ENCODE data around the gene CLDN14.

The CLDN14 gene

DNA sequence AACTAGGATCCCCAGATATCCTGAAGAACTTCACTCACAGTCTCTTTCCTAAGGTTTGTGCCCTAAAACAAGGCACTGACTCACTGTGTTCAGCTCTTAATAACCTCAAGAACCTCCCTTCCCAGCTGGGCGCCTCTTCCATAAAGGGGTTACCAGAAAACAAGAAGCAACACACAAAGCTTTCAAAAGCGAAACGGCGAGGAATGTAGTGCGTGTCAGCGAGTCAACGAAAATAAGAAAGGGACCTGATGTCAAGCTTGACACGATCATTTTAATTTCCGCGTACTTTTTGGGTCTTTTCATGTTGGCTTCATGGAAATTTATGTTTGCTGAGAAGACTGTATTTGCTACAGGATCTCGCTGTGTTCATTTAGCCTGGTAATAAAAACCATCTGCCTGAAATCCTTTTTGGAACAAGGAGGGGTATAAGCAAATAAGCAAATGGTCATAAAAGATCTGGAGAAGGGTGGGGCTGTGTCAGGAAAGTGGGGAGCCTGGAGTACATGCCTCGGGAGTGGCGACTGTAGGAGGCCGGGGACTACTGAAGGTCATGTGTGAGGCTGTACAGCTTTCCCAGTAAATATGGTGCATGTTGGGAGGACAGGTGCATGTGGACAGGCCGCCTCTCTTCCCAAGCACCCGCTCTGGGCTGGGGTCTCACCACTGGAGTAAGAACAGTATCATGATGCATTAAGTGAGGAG, 11.4 kb upstream of the CLDN14 start:
- Histone ChIP-seq H3K4me1 (ENCODE audit: insufficient read depth, poor library complexity, severe bottlenecking) (peaks cover 6% of the 10 kb centered on the region), H3K4me3 (ENCODE audit: severe bottlenecking) (no peak overlapping the region), H3K9me3 (ENCODE audit: severe bottlenecking) (no peaks in the 10 kb centered on the region), H3K36me3 (ENCODE audit: low read depth) (no peaks in the 10 kb centered on the region), H3K27me3 (ENCODE audit: insufficient read depth, poor library complexity, severe bottlenecking) (no peaks in the 10 kb centered on the region), H3K27ac (ENCODE audit: poor library complexity, severe bottlenecking) (no peak overlapping the region)
- no peak for ATAC-seq (ENCODE audit: low read depth)
- TF ChIP-seq CTCF (IDR thresholded peaks at IDR 0.05; ENCODE audit: poor library complexity, severe bottlenecking): no peak
- no peak for DNase-seq (ENCODE audit: low spot score)

DNA sequence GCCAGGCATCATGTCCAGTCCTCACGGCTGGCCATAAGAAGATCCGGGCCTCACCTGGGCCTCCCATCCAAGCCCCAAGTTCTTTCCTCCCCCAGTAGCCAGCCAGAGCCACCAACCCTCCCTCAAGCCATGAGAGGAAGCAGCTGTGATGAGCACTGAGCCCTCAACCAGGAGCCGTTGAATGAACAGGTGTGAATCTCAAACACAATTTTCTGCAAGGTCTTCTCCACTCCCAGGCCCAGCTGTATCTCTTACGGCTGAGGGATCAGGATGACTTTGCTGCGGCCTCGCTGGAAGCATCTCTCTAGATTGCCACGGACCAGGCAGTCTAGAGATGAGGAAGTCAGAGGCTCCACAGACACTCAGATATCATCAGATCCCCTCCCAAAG, 9.8 kb upstream of the CLDN14 start:
- DNase-seq (ENCODE audit: low spot score) (no peak), ATAC-seq (ENCODE audit: low read depth) (no peak)
- H3K27ac ChIP-seq (ENCODE audit: poor library complexity, severe bottlenecking): no peak overlapping the region
- no peaks in the 10 kb centered on the region for H3K27me3 ChIP-seq (ENCODE audit: insufficient read depth, poor library complexity, severe bottlenecking)
- peaks cover 6% of the 10 kb centered on the region for H3K4me1 ChIP-seq (ENCODE audit: insufficient read depth, poor library complexity, severe bottlenecking)
- H3K4me3 ChIP-seq (ENCODE audit: severe bottlenecking): no peak overlapping the region
- TF ChIP-seq CTCF (IDR thresholded peaks at IDR 0.05; ENCODE audit: poor library complexity, severe bottlenecking): no peak
- no peaks in the 10 kb centered on the region for H3K9me3 ChIP-seq (ENCODE audit: severe bottlenecking)
- no peaks in the 10 kb centered on the region for H3K36me3 ChIP-seq (ENCODE audit: low read depth)

GRCh38 chr21:36489103-36489775, 9.3 kb upstream of the CLDN14 start:
- H3K27ac ChIP-seq (ENCODE audit: poor library complexity, severe bottlenecking): no peak overlapping the region
- no peak overlapping the region for H3K4me3 ChIP-seq (ENCODE audit: severe bottlenecking)
- DNase-seq (ENCODE audit: low spot score) (no peak), ATAC-seq (ENCODE audit: low read depth) (no peak)
- no peaks in the 10 kb centered on the region for H3K9me3 ChIP-seq (ENCODE audit: severe bottlenecking)
- peaks cover 6% of the 10 kb centered on the region for H3K4me1 ChIP-seq (ENCODE audit: insufficient read depth, poor library complexity, severe bottlenecking)
- H3K27me3 ChIP-seq (ENCODE audit: insufficient read depth, poor library complexity, severe bottlenecking): no peaks in the 10 kb centered on the region
- H3K36me3 ChIP-seq (ENCODE audit: low read depth): no peaks in the 10 kb centered on the region
- TF ChIP-seq CTCF (IDR thresholded peaks at IDR 0.05; ENCODE audit: poor library complexity, severe bottlenecking): no peak

DNA sequence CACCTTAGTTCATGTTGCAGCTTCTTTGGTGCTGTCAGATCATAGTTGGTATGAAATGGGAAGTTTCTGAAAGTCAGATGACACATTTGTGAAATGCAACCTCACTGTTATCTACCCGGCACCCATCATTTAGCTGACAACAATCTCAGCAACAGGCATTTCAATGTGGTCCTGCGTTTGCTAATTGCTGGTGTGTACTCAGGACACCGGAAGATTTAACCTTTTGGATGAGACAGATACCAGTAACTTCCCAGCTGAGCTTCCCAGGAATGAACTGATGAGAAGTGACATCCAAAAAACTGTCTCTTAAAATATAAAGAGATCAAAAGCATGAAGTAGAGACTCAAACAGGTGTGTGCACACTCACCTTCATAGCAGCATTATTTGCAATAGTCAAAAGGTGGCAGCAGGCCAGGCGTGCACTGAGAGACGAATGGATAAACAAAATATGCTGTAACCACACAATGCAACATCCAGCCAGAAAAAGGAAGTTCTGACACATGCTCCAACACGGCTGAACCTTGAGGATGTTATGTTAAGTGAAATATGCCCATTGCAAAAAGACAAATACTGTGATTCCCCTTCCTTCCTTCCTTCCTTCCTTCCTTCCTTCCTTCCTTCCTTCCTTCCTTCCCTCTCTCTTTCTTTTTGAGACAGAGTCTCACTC, 7.9 kb upstream of the CLDN14 start:
- Histone ChIP-seq H3K4me1 (ENCODE audit: insufficient read depth, poor library complexity, severe bottlenecking) (peaks cover 6% of the 10 kb centered on the region), H3K27ac (ENCODE audit: poor library complexity, severe bottlenecking) (peak overlapping the region; percentile 37), H3K27me3 (ENCODE audit: insufficient read depth, poor library complexity, severe bottlenecking) (no peaks in the 10 kb centered on the region), H3K9me3 (ENCODE audit: severe bottlenecking) (no peaks in the 10 kb centered on the region), H3K4me3 (ENCODE audit: severe bottlenecking) (no peak overlapping the region), H3K36me3 (ENCODE audit: low read depth) (no peaks in the 10 kb centered on the region)
- TF ChIP-seq CTCF (IDR thresholded peaks at IDR 0.05; ENCODE audit: poor library complexity, severe bottlenecking): peak; percentile 18
- ATAC-seq (ENCODE audit: low read depth): peak; percentile 90
- DNase-seq (ENCODE audit: low spot score): peak; percentile 75

Measured in RWPE2 (cell line).